Posterior cingulate gyrus (tissue), 11 donors: Measurements from ENCODE around the gene FCAMR.
A peak's percentile ranks its signal among the peaks of the same experiment; 100 is the strongest.
"Not testable (repeated sequence)": the region's sequence is repeated elsewhere in the genome, so short reads cannot be mapped to it uniquely, and the experiment has no call there.

Experiments used
- DNase-seq, 10 donors: peaks; one replicate each; pipeline versions ENCODE4 v3.0.0 to v3.0.0-alpha.2; 2020 to 2021; ENCODE audit warnings: mixed read lengths in 3 of 10
- intact Hi-C: fragments of 100-400 bp; cut with DNase I; formaldehyde crosslinking; loops from one replicate; pipeline ENCODE4 v1.15.1; 2023

FCAMR gene

DNA sequence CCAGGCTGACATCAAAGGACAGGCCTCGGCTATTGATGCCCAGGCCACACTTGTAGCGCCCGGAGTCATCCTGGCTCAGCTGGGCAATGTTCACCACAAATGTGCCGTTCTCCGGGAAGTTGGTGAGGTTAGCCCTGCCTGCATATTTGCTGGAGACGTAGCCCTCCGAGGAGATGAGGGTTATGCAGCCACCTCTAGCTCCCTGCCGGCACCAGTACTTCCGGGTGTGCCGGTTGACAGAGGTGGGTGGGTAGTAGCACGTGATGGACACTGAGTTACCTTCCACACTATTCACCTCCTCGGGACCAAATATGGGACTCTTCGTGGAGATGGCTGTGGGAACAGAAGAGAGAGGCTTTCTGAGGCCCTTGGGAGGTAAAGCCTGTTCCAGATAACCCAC lies 31.1 kb downstream of the FCAMR start:
- intact Hi-C loops = no loop called here
- DNase-seq = no peak

DNA sequence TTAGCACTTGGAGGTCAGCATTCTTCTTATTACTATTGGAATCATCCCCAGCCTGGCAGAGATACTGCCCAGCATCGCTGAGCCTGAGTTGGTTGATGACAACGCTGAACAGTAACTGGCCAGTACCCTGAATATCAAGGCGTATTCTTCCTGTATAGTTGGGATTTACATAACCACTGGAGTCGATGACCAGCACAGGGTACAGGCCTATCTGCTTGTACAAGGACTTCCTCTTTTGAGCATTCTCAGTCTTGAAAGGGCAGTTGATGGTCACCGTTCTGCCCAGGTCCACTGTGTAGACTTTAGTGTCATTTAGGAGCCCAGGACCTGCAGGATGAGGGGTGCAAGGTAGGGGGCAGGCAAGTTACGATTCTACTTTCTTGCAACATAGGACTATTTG lies 32.8 kb downstream of the FCAMR start:
- intact Hi-C loops = no loop called here
- DNase-seq = no peak

DNA sequence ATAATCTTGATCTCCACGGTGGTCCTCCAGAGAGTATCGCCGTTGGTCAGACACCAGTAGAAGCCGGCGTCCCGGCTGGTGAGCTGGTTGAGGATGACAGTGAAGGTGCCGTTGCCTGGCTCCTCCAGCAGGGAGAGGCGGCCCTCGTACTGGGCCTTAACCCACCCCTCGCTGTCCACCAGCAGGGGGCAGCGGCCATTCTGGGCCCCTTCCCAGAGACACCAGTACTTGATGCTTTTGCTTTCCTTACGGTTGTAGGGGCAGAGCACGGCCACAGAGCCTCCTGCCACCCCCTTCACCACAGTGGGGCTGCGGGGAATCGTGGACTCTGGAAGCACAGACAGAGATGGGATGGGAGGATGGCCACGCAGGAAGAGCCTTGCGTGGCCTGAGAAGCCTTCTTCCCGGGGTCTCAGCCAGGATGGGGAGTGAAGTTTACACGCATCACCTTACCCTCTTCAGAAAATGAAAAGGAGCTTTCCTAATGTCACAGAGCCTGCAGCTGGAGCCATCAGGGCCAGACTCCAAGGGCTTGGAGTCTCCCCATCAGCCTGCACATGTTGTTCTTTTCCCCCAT lies 34.7 kb downstream of the FCAMR start:
- peak in 1 of 10 donors; percentile 26 for DNase-seq
- intact Hi-C loops = no loop called here

DNA sequence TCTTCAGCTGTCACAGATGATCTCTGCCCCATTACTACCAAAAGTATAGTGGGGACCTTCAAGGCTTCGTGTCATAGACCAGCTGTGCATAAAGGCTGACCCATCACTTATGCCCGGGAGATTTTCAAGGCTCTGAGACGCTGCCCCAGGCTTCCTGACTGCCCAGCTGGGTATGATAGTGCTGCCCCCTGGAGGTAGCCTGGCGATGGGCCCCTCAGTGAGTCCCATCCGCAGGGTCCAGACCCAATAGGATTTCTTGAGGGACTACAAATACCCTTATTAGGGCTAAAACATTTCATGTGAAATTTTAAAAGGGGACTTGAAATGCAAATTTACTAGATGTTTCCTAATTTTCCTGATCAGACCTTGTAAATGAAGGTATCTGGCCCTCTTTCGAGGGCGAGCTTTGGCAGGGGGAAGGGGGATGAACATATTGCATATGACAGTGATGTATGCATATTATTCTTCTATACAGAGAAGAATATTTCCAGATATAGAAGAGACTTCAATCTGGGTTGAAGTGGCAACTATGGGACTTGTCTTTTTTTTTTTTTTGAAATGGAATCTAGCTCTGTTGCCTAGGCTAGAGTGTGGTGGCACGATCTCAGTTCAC lies 36.8 kb downstream of the FCAMR start:
- intact Hi-C loops = no loop called here
- DNase-seq = no peak

DNA sequence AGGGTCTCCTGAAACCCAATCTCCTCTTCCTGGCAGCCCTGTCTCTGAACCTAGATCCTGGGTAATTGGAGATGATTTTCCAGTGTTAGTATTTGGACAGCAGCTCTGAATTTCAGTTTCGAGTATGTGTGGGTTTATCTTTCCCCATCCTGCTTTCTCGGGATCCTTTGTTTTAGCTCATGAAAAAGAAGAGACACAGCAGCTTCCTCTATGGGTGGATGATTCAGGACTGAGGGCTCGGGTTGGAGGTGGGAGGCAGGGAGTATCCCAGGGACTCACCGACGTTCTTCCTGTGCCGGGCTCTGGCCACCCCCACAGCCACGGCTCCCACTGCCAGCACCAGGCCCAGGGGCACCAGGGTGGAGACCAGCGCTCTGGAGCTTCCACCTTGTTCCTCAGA lies 38.1 kb downstream of the FCAMR start:
- DNase-seq = no peak
- intact Hi-C loops = no loop called here

DNA sequence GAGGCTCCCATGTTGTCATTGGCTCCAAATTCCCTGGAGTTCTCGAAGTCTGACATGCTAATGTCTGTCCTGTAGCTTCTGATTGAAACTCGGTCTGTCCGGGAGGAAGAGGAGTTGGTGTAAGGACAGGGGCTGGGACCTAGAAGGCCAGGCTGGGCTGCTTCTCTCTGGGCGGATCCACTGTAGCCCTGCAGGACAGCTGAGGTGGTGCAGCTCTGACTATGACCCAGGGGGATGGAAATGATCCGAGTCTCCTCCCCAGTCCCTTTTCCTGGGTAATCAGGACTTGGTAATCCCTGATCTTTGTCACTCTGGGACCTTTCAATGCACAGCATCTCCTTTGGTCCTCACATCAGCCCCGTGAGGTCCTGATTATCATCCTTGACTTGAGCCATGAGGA lies 38.6 kb downstream of the FCAMR start:
- intact Hi-C loops = no loop called here
- no peak for DNase-seq

DNA sequence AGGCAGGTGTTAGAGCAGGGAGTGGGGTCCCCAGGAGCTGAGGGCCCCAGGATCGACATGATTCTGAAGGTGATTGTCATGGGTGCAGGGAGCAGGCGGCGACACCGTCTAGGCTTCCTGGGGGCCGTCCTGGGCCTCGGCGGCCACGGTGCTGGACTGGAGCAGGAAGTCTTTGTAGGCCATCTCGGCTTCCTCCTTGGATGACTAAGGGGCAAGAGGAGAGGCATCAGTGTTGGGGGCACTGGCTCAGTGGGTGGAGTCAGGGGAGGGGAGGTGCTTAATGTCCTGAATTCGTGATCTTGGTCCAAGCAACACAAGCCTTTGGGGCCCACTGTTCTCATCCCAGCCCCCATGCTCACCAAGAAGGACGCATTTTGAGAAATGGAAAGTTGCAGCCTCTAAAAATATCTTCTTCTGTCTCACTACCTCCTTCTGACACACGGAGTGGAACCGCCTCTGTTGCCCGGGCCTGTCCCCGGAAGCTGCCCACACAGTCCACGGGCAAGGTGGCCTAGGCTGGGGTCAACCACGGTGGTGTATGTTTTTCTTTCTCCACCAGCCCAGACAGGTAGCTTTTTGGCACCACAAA lies 40.0 kb downstream of the FCAMR start:
- intact Hi-C loops = no loop called here
- no peak for DNase-seq

DNA sequence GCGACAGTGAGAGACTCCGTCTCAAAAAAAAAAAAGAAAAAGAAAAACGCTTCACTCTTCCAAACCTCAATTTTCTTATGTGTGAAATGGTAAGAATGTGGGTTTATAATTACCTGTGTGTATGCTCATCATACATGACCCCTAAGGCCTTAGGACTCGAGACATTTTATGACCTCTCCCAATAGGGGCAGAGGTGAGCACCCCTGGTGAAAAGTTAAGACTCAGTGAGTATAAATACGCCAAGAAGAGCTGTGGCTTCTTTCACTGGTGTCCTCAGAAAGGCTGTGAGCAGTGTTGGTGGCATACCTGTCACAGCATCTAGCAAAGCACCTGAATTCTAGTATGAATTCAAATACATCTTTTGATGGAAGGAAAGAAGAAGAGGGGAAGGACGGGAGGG lies 40.7 kb downstream of the FCAMR start:
- no peak for DNase-seq
- intact Hi-C loops = no loop called here

DNA sequence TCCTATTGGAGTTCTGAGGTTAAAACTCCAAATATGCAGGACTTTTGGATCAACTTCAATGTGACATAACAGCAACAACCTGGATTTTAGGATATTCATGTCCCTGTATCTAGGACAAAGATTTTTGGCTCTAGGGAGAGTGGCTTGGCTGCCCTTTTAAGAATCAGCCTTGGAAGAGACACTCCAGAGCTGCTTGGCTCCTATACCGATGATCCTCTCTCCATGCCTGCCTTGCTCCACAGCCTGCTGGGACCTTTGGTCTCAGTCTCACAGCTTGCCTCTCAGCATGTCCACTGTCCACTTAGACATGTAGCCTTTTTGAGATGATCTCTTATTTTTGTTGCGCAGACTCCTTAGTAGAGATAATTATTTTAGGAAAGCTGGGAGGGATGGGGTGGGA lies 44.0 kb downstream of the FCAMR start:
- intact Hi-C loops = no loop called here
- DNase-seq = no peak

DNA sequence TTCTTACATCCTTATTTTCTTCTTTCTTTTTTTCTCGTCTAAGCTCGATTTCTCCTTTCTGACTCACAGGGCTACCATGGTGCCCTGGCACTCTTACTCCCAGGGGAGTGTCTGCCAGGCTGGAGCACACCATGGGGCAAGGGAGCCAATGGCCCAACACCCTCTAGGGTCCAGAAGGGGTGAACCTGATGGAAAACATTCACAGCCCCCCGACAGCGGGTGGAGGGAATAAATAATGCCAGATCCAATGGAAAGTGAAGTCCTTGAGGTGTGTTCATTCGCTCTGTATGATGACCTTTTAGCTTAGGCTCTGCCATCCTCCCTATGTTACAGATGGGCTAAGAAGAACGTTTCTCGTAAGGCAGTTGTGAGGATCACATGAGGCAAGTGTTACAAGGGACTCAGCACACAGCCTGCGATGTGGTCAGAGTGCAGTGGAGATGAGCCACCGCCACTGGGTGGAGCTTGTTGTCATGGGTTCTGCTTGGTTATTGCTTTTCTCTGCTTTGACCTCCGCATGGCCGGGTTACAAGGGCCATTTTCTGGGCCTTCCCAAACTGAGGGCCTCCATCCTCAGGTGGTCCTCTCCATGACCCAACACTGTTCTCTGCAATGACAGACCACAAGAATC lies 45.0 kb downstream of the FCAMR start:
- DNase-seq = no peak
- intact Hi-C loops = no loop called here

DNA sequence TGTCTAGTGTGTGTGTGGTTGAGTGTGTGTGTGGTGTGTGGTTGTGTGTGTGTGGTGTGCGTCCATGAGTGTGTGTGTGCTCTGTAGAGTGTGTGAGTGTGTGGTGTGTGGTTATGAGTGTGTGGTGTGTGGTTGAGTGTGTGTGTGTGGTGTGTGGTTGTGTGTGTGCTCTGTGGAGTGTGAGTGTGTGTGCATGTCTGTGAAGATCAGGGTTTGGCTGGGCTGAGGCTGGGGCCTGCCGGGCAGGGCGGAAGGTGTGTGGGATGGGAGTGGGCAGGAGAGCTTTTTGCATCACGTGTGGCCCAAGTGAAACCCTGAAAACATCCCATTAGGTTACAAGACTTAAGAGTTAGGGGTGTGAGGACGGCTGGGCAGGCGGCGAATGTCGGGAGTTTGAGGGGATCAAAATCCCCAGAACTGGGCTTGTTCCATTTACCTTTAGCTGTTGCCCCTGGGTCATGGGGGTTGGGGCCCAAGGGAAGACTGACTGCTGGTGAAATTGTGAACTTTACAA lies 45.6 kb downstream of the FCAMR start:
- no peak for DNase-seq
- intact Hi-C loops = no loop called here

DNA sequence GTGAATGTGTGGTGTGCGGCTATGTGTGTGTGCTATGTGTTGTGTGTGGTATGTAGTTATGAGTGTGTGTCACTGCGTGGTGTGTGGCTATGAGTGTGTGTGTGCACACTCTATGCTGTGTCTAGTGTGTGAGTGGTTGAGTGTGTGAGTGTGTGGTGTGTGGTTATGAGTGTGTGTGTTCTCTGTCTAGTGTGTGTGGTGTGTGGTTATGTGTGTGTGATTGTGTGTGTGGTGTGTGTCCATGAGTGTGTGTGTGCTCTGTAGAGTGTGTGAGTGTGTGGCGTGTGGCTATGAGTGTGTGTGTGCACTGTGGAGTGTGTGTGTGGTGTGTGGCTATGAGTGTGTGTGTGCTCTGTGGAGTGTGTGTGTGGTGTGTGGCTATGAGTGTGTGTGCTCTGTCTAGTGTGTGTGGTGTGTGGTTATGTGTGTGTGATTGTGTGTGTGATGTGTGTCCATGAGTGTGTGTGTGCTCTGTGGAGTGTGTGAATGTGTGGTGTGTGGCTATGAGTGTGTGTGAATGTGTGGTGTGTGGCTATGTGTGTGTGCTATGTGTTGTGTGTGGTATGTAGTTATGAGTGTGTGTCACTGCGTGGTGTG lies 46.2 kb downstream of the FCAMR start:
- intact Hi-C loops, DNase-seq: not testable (repeated sequence)

DNA sequence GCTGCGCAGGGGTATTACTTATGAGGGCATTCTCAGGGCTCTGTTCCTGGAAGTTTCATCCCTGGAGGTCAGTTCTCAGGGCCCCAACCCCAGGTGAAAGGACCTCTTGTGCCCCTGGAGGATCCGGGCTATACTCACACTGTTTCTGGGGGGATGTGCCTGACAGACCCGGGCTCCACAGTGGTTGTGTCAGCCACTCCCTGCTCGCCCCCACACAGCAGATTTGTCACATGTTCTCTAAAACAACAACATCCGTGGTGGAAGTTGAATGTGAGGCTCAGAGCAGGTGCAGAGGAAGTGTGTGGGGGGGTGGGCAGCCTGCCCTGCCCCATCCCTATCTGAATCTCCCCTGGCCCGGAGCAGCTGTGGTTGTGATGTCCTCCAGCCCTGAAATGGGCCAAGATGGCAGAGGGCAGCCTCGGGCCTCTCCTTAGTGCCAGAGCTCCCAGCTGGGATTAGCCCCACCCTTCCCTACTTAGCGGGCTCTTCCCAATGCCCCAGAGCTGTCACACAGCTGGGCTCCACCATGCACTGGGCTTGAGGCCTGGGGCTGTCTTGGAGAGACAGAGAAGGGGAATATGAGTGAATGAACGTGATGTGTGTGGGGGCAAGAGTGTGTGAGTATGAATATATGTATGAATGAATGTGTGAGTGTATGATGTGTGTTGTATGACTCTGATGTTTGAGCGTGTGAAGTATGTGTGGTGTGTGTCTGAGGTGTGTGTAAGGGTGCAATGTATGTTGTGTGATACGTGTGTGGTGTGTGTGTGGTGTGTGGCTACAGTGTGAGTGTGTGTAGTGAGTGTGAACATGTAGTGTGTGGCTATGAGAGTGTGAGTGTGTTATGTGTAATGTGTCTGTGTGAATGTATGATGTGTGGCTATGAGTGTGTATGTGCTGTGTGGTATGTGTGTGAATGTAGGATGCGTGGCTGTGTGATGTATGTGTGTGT lies 47.0 kb downstream of the FCAMR start:
- intact Hi-C loops = no loop called here
- DNase-seq = peak in 1 of 10 donors; percentile 32

DNA sequence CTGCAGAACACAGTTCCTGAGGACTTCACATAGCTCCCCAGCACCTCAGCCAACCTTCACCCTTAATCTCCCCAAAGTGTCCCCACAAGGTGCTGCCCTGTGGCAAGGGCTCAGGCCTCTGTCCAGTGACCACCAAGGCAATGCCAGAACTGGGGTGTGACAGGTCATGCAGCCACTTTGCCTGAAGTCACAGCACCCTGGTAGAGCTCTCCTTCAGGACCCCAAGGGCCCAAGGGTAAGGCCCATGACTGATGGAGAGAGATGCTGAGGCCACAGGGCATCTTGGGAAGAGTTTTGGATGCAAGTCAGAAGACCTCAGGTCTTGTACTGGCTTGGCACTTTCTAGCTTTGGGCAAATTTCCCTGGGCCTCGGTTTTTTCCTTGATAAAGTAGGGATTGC lies 47.7 kb downstream of the FCAMR start:
- intact Hi-C loops = no loop called here
- DNase-seq = peak in 1 of 10 donors; percentile 66

DNA sequence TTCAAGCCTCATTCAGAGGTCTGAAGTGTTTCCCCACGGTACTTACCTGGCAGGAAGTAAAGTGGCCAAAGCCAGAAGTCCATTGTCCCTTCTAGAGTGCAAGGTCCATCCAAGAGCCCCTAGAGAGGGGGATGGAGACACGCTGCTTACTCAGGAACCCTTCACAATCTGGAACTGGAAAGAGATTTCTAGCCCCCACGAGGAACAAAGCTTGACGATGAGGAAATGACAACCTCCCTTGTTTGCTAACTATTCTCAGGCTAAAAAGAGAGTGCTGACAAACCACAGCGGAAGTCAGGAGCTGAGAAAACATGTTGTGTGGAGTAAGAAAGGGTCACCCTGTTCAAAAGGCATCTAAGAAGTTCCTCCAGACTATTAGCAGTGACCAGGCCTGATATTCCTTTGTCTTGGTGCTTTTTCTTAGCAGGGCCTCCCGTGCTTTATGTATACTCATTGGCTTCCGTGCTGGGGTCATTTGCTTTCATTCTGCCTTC lies 48.4 kb downstream of the FCAMR start, which contains the start of gene FCMR:
Gene FCMR (minus strand): TSS at position 170 of the 494 bp plus-strand sequence. CDS start 87 bp downstream, at position 83.
- peak in 1 of 10 donors; percentile 24 for DNase-seq
- intact Hi-C loops = no loop called here

DNA sequence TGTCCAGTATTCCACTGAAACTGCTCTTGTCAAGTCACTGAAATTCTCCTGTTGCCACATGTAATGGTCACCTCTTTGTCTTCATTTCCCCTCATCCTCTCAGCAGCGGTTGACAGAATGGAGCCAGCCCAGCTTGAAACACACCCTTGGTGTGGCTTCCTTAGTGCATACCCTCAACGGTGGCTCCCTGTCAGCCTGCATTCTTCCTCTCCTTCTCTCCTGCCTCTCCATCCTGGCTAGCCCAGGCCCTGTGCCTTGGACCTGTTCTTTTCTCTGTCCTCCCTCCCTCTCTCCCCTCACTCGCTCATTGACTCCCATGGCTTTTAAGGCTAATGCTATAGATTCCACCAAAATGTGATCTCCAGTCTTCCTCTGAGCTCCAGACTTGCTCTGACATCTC lies 52.2 kb downstream of the FCAMR start:
- DNase-seq = no peak

DNA sequence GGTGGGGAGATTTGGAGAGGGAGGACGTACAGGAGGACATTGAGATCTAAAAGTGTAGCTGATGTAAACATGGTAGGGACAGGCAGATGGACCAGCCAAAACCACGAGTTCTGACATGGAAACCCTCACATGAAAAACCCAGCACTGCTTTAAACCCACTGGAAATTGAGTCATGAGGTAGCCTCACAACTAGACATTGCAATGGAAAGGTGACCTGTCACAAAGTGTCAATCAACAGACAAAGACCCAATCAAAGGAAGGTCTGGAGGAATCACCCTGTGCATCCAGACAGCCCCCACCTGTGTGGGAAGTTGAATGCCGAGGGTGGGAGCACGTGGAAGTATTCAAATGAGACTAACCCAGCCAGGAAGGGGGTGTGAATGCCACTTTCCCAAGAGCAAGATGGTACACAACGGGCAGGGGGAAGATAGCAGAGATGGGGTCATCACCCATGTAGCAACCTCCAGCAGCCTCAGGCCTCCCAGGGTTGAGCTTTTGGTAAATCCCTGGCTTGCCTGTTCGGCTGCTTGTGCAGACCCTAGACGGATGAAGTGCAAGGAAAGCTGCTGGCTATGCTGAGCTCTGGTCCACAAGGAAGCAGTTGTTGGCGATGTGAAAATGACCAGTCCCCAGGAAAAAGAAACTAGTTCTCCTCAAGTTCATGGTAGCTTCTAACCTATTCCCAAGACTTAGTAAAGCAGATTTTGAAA lies 54.1 kb downstream of the FCAMR start:
- intact Hi-C loops = no loop called here
- no peak for DNase-seq

More for the DNA sequence above, 52.2 kb downstream of the FCAMR start:
- intact Hi-C loops = no loop called here

DNA sequence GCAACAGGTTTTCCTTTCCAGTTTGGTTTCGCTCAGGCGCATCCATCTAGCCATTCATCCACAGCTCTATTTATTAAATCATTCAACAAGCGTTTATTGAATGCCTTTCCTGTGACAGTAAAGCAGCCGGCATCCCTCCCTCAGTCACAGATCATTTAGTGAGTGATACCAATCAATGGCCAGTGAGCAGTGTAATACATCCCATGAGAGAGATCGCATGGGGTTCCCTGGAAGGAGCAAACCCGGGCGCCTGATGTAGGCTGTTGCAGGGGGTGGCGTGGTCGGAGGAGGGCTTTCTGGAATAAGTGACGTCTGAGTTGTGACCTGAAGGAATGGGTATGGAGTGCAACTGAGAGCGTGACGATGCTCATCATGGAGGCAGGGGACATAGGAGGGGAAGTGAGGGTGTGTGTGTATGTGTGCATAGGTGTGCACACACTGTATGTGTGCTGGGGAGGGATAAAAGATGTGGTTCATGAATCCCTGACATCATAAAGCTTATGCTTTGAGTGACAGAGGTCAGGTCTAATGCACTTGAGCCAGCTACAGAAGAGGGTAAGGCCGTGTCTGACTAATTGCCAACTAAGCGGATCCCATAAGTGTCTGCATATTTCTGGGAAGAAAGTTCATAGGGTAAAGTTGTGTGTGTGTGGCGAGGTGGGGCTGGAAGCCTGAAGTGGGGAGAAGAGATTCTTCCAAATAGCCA lies 55.1 kb downstream of the FCAMR start:
- no peak for DNase-seq
- intact Hi-C loops = no loop called here
